ENCODE measurements around the gene SPRY1.

GRCh38 chr4:123356921-123357320 lies 39.7 kb upstream of the SPRY1 start:
- TF ChIP-seq EZH2phosphoT487 (IDR thresholded peaks at IDR 0.05; ENCODE audit: insufficient read depth, low read depth) (no peak), EZH2 (IDR thresholded peaks at IDR 0.05; ENCODE audit: insufficient read depth, poor library complexity, severe bottlenecking) (no peak)

Data from GM23248 (cell line).